SK-N-SH (cell line): ENCODE measurements around the gene METTL9. TPM values are rescaled to one million over a fixed set of nuclear protein-coding genes. Genes with fewer than 3 reads are reported as not detected.
"Not testable (repeated sequence)": the region's sequence is repeated elsewhere in the genome, so short reads cannot be mapped to it uniquely, and the experiment has no call there.

Experiments used
- CTCF ChIA-PET: fragments of 300-600, 350-600 bp; formaldehyde crosslinking; extraction: SDS; loops from one replicate; lab custom pipeline; 2021; lab: Yijun Ruan, JAX
- POLR2A ChIA-PET: fragments of 350-600 bp; sonication (Branson Sonifier 250); formaldehyde crosslinking; extraction: SDS; loops from one replicate; lab custom pipeline; 2020; ENCODE audit warnings: antibody characterized with exemption, inconsistent platforms; lab: Yijun Ruan, JAX
- DNase-seq: peaks from one replicate; pipeline ENCODE4 v3.0.0; 2012
- H2AFZ ChIP-seq: fragments of 200-600 bp; sonication (generic); 2 replicates; pipeline ENCODE4 v1.8.1; 2016; ENCODE audit warnings: antibody characterized with exemption, mild to moderate bottlenecking, low read depth
- H3F3A ChIP-seq: fragments of 200-600 bp; sonication (generic); replicated peaks from 2 replicates; pipeline ENCODE3; 2016; ENCODE audit warnings: antibody characterized with exemption, mild to moderate bottlenecking; ENCODE audit not compliant: insufficient read depth
- H3K27ac ChIP-seq, 2 experiments: fragments of 200-500 bp in 1 of 2; fragments of 200-600 bp in 1 of 2; sonication (Bioruptor generic) in 1 of 2; sonication (generic), shearing (Covaris generic) in 1 of 2; 2 replicates each; pipeline versions ENCODE4 v1.5.1 to v1.6.1; 2014 to 2016; ENCODE audit warnings: low read depth in 2 of 2, inconsistent platforms in 1 of 2, low read length in 1 of 2, mild to moderate bottlenecking in 1 of 2, mixed read lengths in 1 of 2
- H3K27me3 ChIP-seq: fragments of 200-600 bp; sonication (generic), shearing (Covaris generic); 2 replicates; pipeline ENCODE4 v1.6.1; 2016; ENCODE audit warnings: mixed run types; ENCODE audit not compliant: insufficient read depth
- H3K36me3 ChIP-seq, 2 experiments: fragments of 200-500 bp in 1 of 2; fragments of 200-600 bp in 1 of 2; sonication (Bioruptor generic) in 1 of 2; sonication (generic) in 1 of 2; replicated peaks in 1 of 2; 2 replicates each; pipeline versions ENCODE3 to v1.5.1; 2014 to 2016; ENCODE audit warnings: low read length in 1 of 2, mild to moderate bottlenecking in 1 of 2; ENCODE audit not compliant: insufficient read depth in 2 of 2, control insufficient read depth in 1 of 2
- H3K4me1 ChIP-seq, 2 experiments: fragments of 200-500 bp in 1 of 2; fragments of 200-600 bp in 1 of 2; sonication (Bioruptor generic) in 1 of 2; sonication (generic), shearing (Covaris generic) in 1 of 2; 2 replicates each; pipeline versions ENCODE4 v1.5.1 to v1.6.1; 2014 to 2016; ENCODE audit warnings: low read depth in 1 of 2, low read length in 1 of 2, mixed run types in 1 of 2; ENCODE audit not compliant: insufficient read depth in 2 of 2, control insufficient read depth in 1 of 2
- H3K4me2 ChIP-seq: fragments of 200-600 bp; sonication (generic), shearing (Covaris generic); 2 replicates; pipeline ENCODE4 v1.6.1; 2017; ENCODE audit warnings: mixed run types
- H3K4me3 ChIP-seq, 2 experiments: fragments of 200-500 bp in 1 of 2; fragments of 200-600 bp in 1 of 2; sonication (Bioruptor generic) in 1 of 2; sonication (generic), shearing (Covaris generic) in 1 of 2; 2 replicates each; pipeline versions ENCODE4 v1.5.1 to v1.8.1; 2014 to 2016; ENCODE audit warnings: low read depth in 2 of 2, inconsistent platforms in 1 of 2, low read length in 1 of 2, mild to moderate bottlenecking in 1 of 2, mixed read lengths in 1 of 2, moderate library complexity in 1 of 2
- H3K79me2 ChIP-seq: fragments of 200-600 bp; sonication (generic); 2 replicates; pipeline ENCODE4 v1.8.1; 2017; ENCODE audit warnings: mild to moderate bottlenecking; ENCODE audit not compliant: insufficient read depth
- H3K9ac ChIP-seq: fragments of 200-600 bp; sonication (generic); 2 replicates; pipeline ENCODE4 v1.6.1; 2017; ENCODE audit warnings: mixed run types
- H3K9me2 ChIP-seq: fragments of 200-600 bp; sonication (generic); 2 replicates; pipeline ENCODE4 v1.6.1; 2017; ENCODE audit warnings: mixed run types
- H3K9me3 ChIP-seq: fragments of 200-600 bp; sonication (generic); 2 replicates; pipeline ENCODE4 v1.6.1; 2017; ENCODE audit warnings: mixed run types, mild to moderate bottlenecking, moderate library complexity
- H4K20me1 ChIP-seq: fragments of 200-600 bp; sonication (generic); 2 replicates; pipeline ENCODE4 v1.6.1; 2017; ENCODE audit warnings: mild to moderate bottlenecking, mixed run types; ENCODE audit not compliant: insufficient read depth
- EP300 ChIP-seq, 2 experiments: IDR thresholded peaks; 2 replicates each; pipeline versions ENCODE4 v1.4.0 to v1.6.1; 2012; ENCODE audit warnings: borderline replicate concordance in 1 of 2, low read depth in 1 of 2, low read length in 1 of 2
- FOXM1 ChIP-seq: IDR thresholded peaks from 2 replicates; pipeline ENCODE4 v1.4.0; 2012; ENCODE audit warnings: low read depth, mild to moderate bottlenecking
- GABPA ChIP-seq: IDR thresholded peaks from 2 replicates; pipeline ENCODE4 v1.4.0; 2012; ENCODE audit warnings: low read depth, mild to moderate bottlenecking
- MEF2A ChIP-seq: IDR thresholded peaks from 2 replicates; pipeline ENCODE4 v1.4.0; 2012; ENCODE audit warnings: low read depth, borderline replicate concordance
- NRF1 ChIP-seq: IDR thresholded peaks from 2 replicates; pipeline ENCODE4 v1.6.1; 2012; ENCODE audit warnings: low read depth, mild to moderate bottlenecking, low read length
- RXRA ChIP-seq: IDR thresholded peaks from 2 replicates; pipeline ENCODE4 v1.4.0; 2012; ENCODE audit warnings: low read depth, mild to moderate bottlenecking, borderline replicate concordance
- TEAD4 ChIP-seq: IDR thresholded peaks from 2 replicates; pipeline ENCODE4 v1.4.0; 2012; ENCODE audit warnings: mild to moderate bottlenecking, borderline replicate concordance; ENCODE audit not compliant: insufficient read depth
- WGBS: methylation state at CpG from one replicate; pipeline ENCODE4 v1.1.6; 2017; ENCODE audit warnings: low lambda C conversion rate; 5-methylcytosine and 5-hydroxymethylcytosine counted together
- polyA plus RNA-seq, 3 experiments: library from polyadenylated mRNA; depleted of rRNA; stranded (reverse); fragments of >200 nt; gene quantifications; 2 replicates each; pipeline ENCODE4 v1.2.3, GENCODE V29; 2012
- TF ChIP-seq, protein P1 (sequence below): IDR thresholded peaks from 2 replicates; pipeline ENCODE4 v1.6.1; 2012; ENCODE audit warnings: mild to moderate bottlenecking, low read depth, low read length, moderate library complexity
- TF ChIP-seq, protein P2 (sequence below): IDR thresholded peaks from 2 replicates; pipeline ENCODE4 v1.4.0; 2012; ENCODE audit warnings: low read depth

METTL9 gene
- polyA plus RNA-seq, 1 of the 3 experiments (the other 2 are of a cell fraction) = 70.7 TPM

DNA sequence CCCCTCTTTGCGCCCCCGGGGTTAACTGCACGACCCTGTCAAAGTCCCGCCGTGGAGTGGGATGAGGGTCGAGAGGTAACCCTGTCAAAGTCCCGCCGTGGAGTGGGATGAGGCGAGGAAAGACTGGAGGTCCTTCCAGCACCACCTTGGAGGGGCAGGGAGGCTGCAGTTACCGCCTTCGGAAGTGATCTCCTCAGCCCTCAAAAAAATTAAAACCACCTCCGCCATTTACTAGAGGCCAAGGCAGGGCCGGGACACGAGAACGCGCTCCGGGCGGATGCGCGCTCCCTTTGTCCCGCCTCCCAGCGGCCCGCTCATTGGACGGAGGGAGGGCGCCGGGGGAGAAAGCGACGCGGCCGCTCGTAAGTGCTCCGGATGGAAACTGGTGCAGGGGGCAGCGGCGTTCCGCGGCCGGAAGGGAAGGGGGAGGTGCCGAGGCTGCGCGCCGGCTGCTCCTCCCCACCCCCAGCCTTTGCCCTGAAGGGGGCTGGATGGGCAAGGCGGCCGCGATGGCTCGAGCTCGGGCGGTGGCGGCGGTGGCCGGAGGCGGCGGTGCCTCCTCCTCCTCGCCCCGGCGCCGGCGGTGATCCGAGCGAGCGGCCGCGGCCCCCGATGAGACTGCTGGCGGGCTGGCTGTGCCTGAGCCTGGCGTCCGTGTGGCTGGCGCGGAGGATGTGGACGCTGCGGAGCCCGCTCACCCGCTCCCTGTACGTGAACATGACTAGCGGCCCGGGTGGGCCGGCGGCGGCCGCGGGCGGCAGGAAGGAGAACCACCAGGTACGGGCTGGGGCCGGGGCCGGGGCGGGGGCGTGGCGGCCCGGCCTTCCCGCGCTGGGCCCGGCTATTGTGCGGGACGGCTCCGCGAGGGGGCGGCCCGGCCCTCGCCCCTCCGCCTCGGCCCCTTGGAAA, at the start of gene METTL9 (continued):
- TF ChIP-seq, protein P1, sequence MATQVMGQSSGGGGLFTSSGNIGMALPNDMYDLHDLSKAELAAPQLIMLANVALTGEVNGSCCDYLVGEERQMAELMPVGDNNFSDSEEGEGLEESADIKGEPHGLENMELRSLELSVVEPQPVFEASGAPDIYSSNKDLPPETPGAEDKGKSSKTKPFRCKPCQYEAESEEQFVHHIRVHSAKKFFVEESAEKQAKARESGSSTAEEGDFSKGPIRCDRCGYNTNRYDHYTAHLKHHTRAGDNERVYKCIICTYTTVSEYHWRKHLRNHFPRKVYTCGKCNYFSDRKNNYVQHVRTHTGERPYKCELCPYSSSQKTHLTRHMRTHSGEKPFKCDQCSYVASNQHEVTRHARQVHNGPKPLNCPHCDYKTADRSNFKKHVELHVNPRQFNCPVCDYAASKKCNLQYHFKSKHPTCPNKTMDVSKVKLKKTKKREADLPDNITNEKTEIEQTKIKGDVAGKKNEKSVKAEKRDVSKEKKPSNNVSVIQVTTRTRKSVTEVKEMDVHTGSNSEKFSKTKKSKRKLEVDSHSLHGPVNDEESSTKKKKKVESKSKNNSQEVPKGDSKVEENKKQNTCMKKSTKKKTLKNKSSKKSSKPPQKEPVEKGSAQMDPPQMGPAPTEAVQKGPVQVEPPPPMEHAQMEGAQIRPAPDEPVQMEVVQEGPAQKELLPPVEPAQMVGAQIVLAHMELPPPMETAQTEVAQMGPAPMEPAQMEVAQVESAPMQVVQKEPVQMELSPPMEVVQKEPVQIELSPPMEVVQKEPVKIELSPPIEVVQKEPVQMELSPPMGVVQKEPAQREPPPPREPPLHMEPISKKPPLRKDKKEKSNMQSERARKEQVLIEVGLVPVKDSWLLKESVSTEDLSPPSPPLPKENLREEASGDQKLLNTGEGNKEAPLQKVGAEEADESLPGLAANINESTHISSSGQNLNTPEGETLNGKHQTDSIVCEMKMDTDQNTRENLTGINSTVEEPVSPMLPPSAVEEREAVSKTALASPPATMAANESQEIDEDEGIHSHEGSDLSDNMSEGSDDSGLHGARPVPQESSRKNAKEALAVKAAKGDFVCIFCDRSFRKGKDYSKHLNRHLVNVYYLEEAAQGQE = no peak
- TF ChIP-seq, protein P2, sequence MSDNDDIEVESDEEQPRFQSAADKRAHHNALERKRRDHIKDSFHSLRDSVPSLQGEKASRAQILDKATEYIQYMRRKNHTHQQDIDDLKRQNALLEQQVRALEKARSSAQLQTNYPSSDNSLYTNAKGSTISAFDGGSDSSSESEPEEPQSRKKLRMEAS = peak; percentile 78
- TF ChIP-seq NRF1 = peak; percentile 49; the same call in 1 of the 2 replicates
- TF ChIP-seq EP300 (IDR thresholded peaks at IDR 0.05; ENCODE audit: borderline replicate concordance in 1 of 2, low read depth in 1 of 2, low read length in 1 of 2) = peak; percentile 43 to 46; a peak in 2 of 4 replicates
- no peak for TF ChIP-seq FOXM1
- no peak for TF ChIP-seq TEAD4
- TF ChIP-seq GABPA = peak; percentile 93
- TF ChIP-seq RXRA = no peak
- TF ChIP-seq MEF2A = no peak

DNA sequence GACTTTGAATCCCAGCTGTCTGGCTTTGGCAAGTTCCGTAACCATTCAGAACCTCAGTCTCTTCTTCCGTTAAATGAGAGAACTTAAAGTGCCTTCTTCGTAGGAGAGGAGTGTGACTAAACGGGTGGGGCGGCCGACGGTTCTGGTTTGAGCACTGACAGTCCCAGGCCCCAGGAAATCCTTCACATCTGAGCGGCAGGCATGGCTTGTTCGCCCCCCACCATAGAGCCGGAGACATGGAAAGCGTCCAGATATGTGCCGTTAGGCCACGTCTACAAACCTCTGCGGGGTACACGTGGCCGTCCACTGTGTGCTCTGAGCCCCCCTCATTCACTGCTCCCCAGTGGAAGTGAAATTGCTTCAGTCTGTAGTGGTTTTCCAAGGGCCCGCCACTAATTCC, 49.4 kb upstream of the METTL9 start:
- H3K27ac ChIP-seq, POLR2A ChIA-PET, H3K9ac ChIP-seq, H4K20me1 ChIP-seq, H3K9me2 ChIP-seq, H2AFZ ChIP-seq, H3K4me2 ChIP-seq, H3K36me3 ChIP-seq, H3K9me3 ChIP-seq, H3F3A ChIP-seq, CTCF ChIA-PET, H3K4me3 ChIP-seq, H3K79me2 ChIP-seq, H3K27me3 ChIP-seq, H3K4me1 ChIP-seq, DNase-seq: not testable (repeated sequence)
- whole genome bisulfite sequencing = 94% methylated on average over 17 of the region's 17 CpGs

DNA sequence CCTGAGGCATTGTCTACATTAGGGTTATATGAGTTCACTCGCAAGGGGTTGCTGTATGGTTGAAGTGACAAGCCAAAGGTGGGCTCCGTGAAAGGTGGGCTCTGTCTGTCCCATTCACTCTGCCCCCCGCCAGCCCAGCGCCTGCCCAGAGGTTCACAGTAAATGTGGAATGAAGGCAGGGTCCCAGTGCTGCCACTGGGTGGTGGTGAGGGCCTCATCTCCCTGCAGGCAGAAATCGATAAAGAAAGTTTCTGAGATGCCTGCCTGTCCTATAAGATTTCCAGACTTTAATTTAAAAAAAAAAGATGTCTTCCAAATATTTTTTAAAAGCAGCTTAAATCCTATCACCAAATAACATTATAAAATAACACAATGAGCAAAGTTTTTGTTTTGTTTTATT, 48.9 kb upstream of the METTL9 start:
- H3K9ac ChIP-seq, H3K4me3 ChIP-seq, CTCF ChIA-PET, DNase-seq, H3F3A ChIP-seq, H3K9me3 ChIP-seq, POLR2A ChIA-PET, H3K79me2 ChIP-seq, H2AFZ ChIP-seq, H3K27ac ChIP-seq, H3K9me2 ChIP-seq, H3K4me2 ChIP-seq, H3K36me3 ChIP-seq, H3K4me1 ChIP-seq, H3K27me3 ChIP-seq, H4K20me1 ChIP-seq: not testable (repeated sequence)
- 76% methylated on average over 2 of the region's 5 CpGs for WGBS

DNA sequence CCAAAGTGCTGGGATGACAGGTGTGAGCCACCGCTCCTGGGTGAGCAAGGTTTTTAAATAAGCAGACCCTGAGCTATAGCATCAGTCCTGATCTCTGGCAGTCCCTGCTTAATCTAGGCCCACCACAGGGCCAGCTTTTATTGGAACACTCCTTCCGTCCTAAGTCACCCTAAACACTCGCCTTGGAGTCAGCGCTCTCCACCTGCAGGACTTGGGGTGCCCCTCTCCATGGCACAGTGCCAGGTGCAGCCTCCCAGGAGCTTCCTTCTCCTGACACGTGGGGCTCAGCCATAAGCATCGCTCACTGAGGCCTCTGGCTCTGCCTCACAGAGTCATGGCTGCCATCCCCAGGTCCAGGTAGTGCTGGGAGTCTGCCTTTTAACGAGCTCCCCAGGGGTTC, 48.3 kb upstream of the METTL9 start:
- 86% methylated on average over 2 of the region's 7 CpGs for WGBS
- H3K27me3 ChIP-seq = not testable (repeated sequence)

DNA sequence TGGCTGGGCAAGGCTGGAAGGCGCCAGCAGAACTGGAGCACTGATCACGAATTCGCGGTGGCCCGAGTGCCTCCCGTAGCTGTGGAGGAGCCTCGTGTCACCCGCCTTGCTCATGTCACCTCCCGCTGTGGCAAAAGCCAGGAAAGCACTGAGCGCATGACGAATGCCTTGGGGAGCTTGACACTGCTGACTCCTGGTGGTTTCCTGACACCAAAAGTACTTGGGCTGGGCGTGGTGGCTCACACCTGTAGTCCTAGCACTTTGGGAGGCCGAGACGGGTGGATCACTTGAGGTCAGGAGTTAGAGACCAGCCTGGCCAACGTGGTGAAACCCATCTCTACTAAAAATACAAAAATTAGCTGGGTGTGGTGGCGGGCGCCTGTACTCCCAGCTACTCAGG, 47.8 kb upstream of the METTL9 start:
- 74% methylated on average over 9 of the region's 17 CpGs for WGBS
- H3K27me3 ChIP-seq, CTCF ChIA-PET, POLR2A ChIA-PET, H3K79me2 ChIP-seq, H3K9me3 ChIP-seq, H3K9ac ChIP-seq, H2AFZ ChIP-seq, H3K27ac ChIP-seq, H3K36me3 ChIP-seq, DNase-seq, H3K4me2 ChIP-seq, H3F3A ChIP-seq, H3K9me2 ChIP-seq, H4K20me1 ChIP-seq, H3K4me3 ChIP-seq: not testable (repeated sequence)
- H3K4me1 ChIP-seq = peaks cover 0 to 10% of the 10 kb centered on the region in 2 experiments; a peak in 1 of 4 replicates

More for the DNA sequence above, 48.3 kb upstream of the METTL9 start:
- H3F3A ChIP-seq, H3K79me2 ChIP-seq, POLR2A ChIA-PET, H3K4me3 ChIP-seq, DNase-seq, H3K9me2 ChIP-seq, H2AFZ ChIP-seq, CTCF ChIA-PET, H3K4me2 ChIP-seq, H3K36me3 ChIP-seq, H3K4me1 ChIP-seq, H3K9me3 ChIP-seq, H3K9ac ChIP-seq, H4K20me1 ChIP-seq, H3K27ac ChIP-seq: not testable (repeated sequence)
